T47D (cell line): ENCODE data around the gene PITX2.

Experiments used
- DNase-seq, 2 experiments: peaks; one replicate each; pipeline versions ENCODE4 v3.0.0 to v3.0.0-alpha.2; 2011 to 2012; ENCODE audit warnings: low read depth in 1 of 2, low spot score in 1 of 2
- JUND ChIP-seq: IDR thresholded peaks from 2 replicates; pipeline ENCODE4 v1.6.1; 2012; ENCODE audit warnings: low read depth
- in situ Hi-C: cut with HindIII; loops from 2 replicates; pipeline ENCODE4 v1.10.0; 2016; ENCODE audit warnings: low sequenced_read_pairs, low pct_unique_long_range_greater_than_20kb

Gene PITX2

GRCh38 chr4:110633358-110634341 is 10.8 kb upstream of the PITX2 start:
- in situ Hi-C loops, result no loop called here
- no peak for TF ChIP-seq JUND
- no peak for DNase-seq

- in situ Hi-C loops, result no loop called here
- no peak for TF ChIP-seq JUND
- DNase-seq, result no peak
These were observed 9.9 kb upstream of the PITX2 start for GRCh38 chr4:110632506-110633357.

- in situ Hi-C loops, result no loop called here
- TF ChIP-seq JUND, result no peak
- no peak for DNase-seq
These were observed 9.0 kb upstream of the PITX2 start for GRCh38 chr4:110631584-110632505.

GRCh38 chr4:110630688-110631402 is 8.0 kb upstream of the PITX2 start:
- in situ Hi-C loops, result no loop called here
- no peak for DNase-seq
- no peak for TF ChIP-seq JUND

GRCh38 chr4:110629780-110630687 is 7.2 kb upstream of the PITX2 start:
- in situ Hi-C loops, result no loop called here
- DNase-seq, result no peak
- TF ChIP-seq JUND, result no peak

GRCh38 chr4:110629214-110629754 is 6.4 kb upstream of the PITX2 start:
- no peak for TF ChIP-seq JUND
- no peak for DNase-seq
- in situ Hi-C loops, result no loop called here

- TF ChIP-seq JUND, result no peak
- in situ Hi-C loops, result no loop called here
- no peak for DNase-seq
These were observed 5.9 kb upstream of the PITX2 start for GRCh38 chr4:110628663-110629213.

GRCh38 chr4:110627977-110628662 is 5.2 kb upstream of the PITX2 start:
- no peak for TF ChIP-seq JUND
- no peak for DNase-seq
- in situ Hi-C loops, result no loop called here

GRCh38 chr4:110626532-110627153 is 3.8 kb upstream of the PITX2 start:
- no peak for DNase-seq
- in situ Hi-C loops, result no loop called here
- no peak for TF ChIP-seq JUND
